Measurements from ENCODE around the gene VDAC1.

VDAC1 gene

DNA sequence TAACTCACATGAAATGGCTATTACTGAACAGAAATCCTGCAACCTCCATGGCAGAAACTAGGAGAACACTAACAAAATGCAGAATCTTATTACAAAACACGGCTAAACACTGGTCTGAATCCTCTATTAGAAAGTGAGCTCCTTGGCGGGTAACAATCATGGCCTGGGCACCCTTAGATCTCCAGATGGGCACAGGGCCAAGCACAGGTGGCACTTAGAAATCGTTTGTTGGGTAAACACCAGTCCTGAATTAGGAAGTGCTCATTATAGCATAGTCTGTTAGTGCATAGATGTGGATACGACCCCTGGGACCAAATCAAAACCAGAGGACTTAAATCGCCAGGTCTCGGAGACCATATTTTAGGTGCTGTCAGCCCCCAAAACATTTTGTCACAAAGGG, 14.4 kb downstream of the VDAC1 start:
- DNase-seq (ENCODE audit: low read depth): no peak
- TF ChIP-seq, protein P1, sequence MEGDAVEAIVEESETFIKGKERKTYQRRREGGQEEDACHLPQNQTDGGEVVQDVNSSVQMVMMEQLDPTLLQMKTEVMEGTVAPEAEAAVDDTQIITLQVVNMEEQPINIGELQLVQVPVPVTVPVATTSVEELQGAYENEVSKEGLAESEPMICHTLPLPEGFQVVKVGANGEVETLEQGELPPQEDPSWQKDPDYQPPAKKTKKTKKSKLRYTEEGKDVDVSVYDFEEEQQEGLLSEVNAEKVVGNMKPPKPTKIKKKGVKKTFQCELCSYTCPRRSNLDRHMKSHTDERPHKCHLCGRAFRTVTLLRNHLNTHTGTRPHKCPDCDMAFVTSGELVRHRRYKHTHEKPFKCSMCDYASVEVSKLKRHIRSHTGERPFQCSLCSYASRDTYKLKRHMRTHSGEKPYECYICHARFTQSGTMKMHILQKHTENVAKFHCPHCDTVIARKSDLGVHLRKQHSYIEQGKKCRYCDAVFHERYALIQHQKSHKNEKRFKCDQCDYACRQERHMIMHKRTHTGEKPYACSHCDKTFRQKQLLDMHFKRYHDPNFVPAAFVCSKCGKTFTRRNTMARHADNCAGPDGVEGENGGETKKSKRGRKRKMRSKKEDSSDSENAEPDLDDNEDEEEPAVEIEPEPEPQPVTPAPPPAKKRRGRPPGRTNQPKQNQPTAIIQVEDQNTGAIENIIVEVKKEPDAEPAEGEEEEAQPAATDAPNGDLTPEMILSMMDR (conservative IDR thresholded peaks at IDR 0.05; ENCODE audit: low read depth, low read length): no peak
- H3K4me3 ChIP-seq (ENCODE audit: low read depth, low read length): no peak overlapping the region

DNA sequence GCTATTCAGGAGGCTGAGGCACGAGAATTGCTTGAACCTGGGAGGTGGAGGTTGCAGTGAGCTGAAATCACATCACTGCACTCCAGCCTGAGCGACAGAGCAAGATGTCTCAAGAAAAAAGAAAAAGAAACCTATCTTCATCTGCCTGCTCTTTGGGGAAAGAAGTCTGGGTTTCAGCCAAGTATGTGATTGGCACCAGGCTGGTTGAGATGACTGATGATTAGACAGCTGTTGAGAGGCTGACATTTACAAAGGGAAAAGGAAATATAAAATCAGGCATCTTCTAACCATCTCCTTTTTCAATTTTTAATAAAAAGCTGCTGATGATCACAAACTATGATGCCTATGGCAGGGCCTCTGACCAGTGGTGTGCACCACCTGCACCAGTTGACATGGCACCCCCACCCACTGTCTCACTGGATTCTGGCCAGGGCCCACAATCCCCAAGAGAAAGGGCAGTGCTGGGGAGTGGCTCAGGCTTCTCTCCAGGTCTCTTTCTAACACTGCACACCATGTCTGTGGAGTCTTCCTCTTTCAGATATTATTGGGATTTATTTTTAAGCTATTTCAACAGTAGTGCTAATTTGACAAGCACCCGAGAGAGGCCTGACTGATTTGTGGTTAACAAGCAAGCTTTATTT, 19.1 kb downstream of the VDAC1 start:
- TF ChIP-seq, protein P1 (conservative IDR thresholded peaks at IDR 0.05; ENCODE audit: low read depth, low read length): no peak
- no peak for DNase-seq (ENCODE audit: low read depth)
- no peak overlapping the region for H3K4me3 ChIP-seq (ENCODE audit: low read depth, low read length)

DNA sequence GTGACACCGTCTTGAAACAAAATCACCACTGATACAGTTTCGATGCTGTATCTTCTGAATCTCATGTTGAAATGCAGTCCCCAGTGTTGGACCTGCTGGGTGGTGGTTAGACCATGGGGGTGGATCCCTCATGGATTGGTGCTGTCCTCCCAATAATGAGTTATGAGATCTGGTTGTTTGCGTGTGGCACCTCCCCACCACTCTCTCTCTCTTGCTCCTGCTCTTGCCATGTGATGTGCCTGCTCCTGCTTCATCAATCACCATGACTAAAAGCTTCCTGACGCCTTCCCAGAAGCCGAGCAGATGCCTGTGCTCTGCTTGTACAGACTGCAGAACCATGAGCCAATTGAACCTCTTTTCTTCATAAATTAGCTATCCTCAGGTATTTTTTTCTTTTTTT, 21.1 kb downstream of the VDAC1 start:
- TF ChIP-seq, protein P1 (conservative IDR thresholded peaks at IDR 0.05; ENCODE audit: low read depth, low read length): no peak
- H3K4me3 ChIP-seq (ENCODE audit: low read depth, low read length): no peak overlapping the region
- DNase-seq (ENCODE audit: low read depth): no peak

DNA sequence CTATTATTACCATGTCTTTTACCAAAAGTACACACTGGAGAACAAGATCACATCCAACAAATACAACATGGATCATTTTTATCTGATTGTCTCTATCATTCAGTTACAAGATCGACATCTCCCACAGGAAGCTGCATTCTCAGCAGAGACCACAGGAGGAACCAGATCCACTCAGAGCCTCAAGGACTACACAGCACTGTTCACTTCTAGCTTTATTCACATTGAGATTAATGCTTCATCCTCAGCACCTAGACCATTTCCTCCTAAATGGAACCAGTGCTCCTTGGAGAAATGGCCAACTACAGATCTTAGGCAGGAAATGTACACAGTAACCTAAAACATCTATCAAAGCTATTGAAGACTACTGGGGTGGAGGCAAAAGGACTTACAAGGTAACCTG, 23.1 kb downstream of the VDAC1 start:
- DNase-seq (ENCODE audit: low read depth): no peak
- TF ChIP-seq, protein P1 (conservative IDR thresholded peaks at IDR 0.05; ENCODE audit: low read depth, low read length): peak; percentile 34
- no peak overlapping the region for H3K4me3 ChIP-seq (ENCODE audit: low read depth, low read length)

DNA sequence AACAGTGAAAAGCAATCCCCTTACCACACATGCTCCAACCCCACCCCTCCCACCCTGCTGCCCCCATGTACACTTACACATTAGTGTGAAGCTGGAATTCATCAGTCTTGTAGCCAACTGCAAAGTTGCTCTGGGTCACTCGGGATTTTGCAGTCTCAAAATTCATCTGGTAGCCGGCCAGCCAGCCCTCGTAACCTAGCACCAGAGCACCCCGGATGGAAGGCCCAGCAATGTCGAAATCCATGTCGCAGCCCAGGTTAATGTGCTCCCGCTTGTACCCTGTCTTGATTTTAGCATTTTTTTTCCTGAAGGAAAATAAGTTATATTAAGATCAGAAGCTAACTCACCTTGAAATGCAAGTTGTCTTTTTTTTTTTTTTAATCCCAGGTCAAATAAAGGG, 24.1 kb downstream of the VDAC1 start:
- H3K4me3 ChIP-seq (ENCODE audit: low read depth, low read length): no peak overlapping the region
- no peak for DNase-seq (ENCODE audit: low read depth)
- TF ChIP-seq, protein P1 (conservative IDR thresholded peaks at IDR 0.05; ENCODE audit: low read depth, low read length): no peak

DNA sequence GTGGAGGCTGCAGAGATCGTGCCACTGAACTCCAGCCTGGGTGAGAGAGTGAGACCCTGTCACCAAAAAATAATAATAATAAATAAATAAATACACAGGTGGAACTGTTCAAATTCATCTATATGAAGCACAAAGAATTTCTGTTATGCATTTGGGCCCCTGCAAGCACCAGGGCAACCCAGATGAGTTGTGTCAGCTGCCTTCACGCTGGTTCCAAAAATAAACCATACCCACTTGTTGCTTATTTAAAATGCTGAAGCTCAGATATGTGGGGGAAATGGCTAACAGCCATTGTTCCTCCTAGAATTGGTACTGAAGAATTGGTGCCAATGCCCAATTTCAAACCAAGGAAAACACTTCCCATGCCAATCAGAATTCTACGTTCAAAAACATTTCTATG, 25.8 kb downstream of the VDAC1 start:
- no peak for DNase-seq (ENCODE audit: low read depth)
- H3K4me3 ChIP-seq (ENCODE audit: low read depth, low read length): no peak overlapping the region
- TF ChIP-seq, protein P1 (conservative IDR thresholded peaks at IDR 0.05; ENCODE audit: low read depth, low read length): no peak

DNA sequence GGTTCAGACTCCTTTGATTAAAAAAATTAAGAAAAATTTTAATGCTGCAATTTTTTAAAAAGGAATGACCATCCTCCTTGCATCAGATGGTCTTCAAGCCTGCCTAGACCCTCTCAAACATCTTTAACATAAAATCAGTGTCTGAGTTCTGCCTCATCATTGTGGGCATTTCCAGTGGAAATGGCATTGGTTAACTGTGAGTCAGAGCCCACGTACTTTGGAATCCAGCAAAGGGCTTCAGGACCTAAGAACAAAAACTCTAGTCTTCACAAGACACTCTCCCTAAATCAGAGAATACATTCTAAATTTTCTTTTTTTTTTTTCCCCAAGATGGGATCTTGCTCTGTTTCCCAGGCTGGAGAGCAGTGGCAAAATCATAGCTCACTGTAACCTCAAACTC, 26.9 kb downstream of the VDAC1 start:
- no peak overlapping the region for H3K4me3 ChIP-seq (ENCODE audit: low read depth, low read length)
- TF ChIP-seq, protein P1 (conservative IDR thresholded peaks at IDR 0.05; ENCODE audit: low read depth, low read length): no peak
- peak; percentile 72 for DNase-seq (ENCODE audit: low read depth)
